Liver (tissue), 9 donors: ENCODE results near the gene MICAL3. TPM values are rescaled to one million over a fixed set of nuclear protein-coding genes. Genes with fewer than 3 reads are reported as not detected.

ENCODE experiments used
- DNase-seq: peaks from one replicate; pipeline ENCODE4 v3.0.0-alpha.2; 2017; ENCODE audit warnings: low spot score
- H3K27ac ChIP-seq, 2 donors: one replicate each; pipeline ENCODE4 v1.7.0; 2013; ENCODE audit warnings: inconsistent platforms in 2 of 2, low read length in 2 of 2, control low read depth in 1 of 2, low read depth in 1 of 2, mild to moderate bottlenecking in 1 of 2
- H3K27me3 ChIP-seq, 4 donors: one replicate each; pipeline versions ENCODE4 v1.6.1 to v1.7.0; 2013; ENCODE audit warnings: low read length in 3 of 4, inconsistent platforms in 1 of 4, mild to moderate bottlenecking in 1 of 4, moderate library complexity in 1 of 4; ENCODE audit not compliant: control insufficient read depth in 4 of 4, insufficient read depth in 4 of 4
- H3K36me3 ChIP-seq, 4 donors: one replicate each; pipeline versions ENCODE4 v1.6.1 to v1.7.0; 2013; ENCODE audit warnings: low read length in 3 of 4, mild to moderate bottlenecking in 3 of 4, low read depth in 1 of 4, moderate library complexity in 1 of 4; ENCODE audit not compliant: control insufficient read depth in 4 of 4, insufficient read depth in 3 of 4
- H3K4me1 ChIP-seq, 4 donors: one replicate each; pipeline versions ENCODE4 v1.6.1 to v1.7.0; 2013; ENCODE audit warnings: low read length in 3 of 4, mild to moderate bottlenecking in 3 of 4, moderate library complexity in 1 of 4; ENCODE audit not compliant: control insufficient read depth in 4 of 4, insufficient read depth in 4 of 4
- H3K4me3 ChIP-seq, 3 donors: one replicate each; pipeline versions ENCODE4 v1.6.1 to v1.7.0; 2013; ENCODE audit warnings: low read length in 3 of 3, control low read depth in 1 of 3, low read depth in 1 of 3, mild to moderate bottlenecking in 1 of 3
- H3K9ac ChIP-seq, 2 donors: one replicate each; pipeline ENCODE4 v1.7.0; 2013; ENCODE audit warnings: low read length in 2 of 2, mild to moderate bottlenecking in 2 of 2, moderate library complexity in 2 of 2, control low read depth in 1 of 2, low read depth in 1 of 2
- H3K9me3 ChIP-seq, 4 donors: one replicate each; pipeline versions ENCODE4 v1.6.1 to v1.7.0; 2013; ENCODE audit warnings: low read length in 3 of 4; ENCODE audit not compliant: control insufficient read depth in 4 of 4
- ATF3 ChIP-seq: IDR thresholded peaks from 2 replicates; pipeline ENCODE4 v1.6.1; 2016; ENCODE audit warnings: antibody characterized with exemption
- CTCF ChIP-seq: fragments of 150-350 bp; IDR thresholded peaks from 2 replicates; pipeline ENCODE4 v1.5.1; 2017; ENCODE audit warnings: improper control_type of control experiment, low read depth, low read length; ENCODE audit not compliant: missing input control
- EGR1 ChIP-seq, 2 donors: IDR thresholded peaks; 2 replicates each; pipeline ENCODE4 v1.6.1; 2016 to 2018; ENCODE audit warnings: antibody characterized with exemption in 2 of 2, low read depth in 2 of 2
- FOXA1 ChIP-seq: IDR thresholded peaks from 2 replicates; pipeline ENCODE4 v1.6.1; 2016; ENCODE audit warnings: antibody characterized with exemption
- FOXA2 ChIP-seq: IDR thresholded peaks from 2 replicates; pipeline ENCODE4 v1.6.1; 2016; ENCODE audit warnings: antibody characterized with exemption
- GABPA ChIP-seq, 2 donors: IDR thresholded peaks in 1 of 2; conservative IDR thresholded peaks in 1 of 2; 2 replicates each; pipeline ENCODE4 v1.6.1; 2016; ENCODE audit warnings: antibody characterized with exemption in 2 of 2, mild to moderate bottlenecking in 1 of 2, moderate library complexity in 1 of 2
- HNF4A ChIP-seq, 2 donors: conservative IDR thresholded peaks; 2 replicates each; pipeline ENCODE4 v1.6.1; 2016; ENCODE audit warnings: antibody characterized with exemption in 2 of 2, mild to moderate bottlenecking in 2 of 2
- HNF4G ChIP-seq: IDR thresholded peaks from 2 replicates; pipeline ENCODE4 v1.6.1; 2016; ENCODE audit warnings: antibody characterized with exemption
- JUND ChIP-seq, 2 donors: IDR thresholded peaks; 2 replicates each; pipeline ENCODE4 v1.6.1; 2016; ENCODE audit warnings: antibody characterized with exemption in 2 of 2
- MAX ChIP-seq: IDR thresholded peaks from 2 replicates; pipeline ENCODE4 v1.6.1; 2016; ENCODE audit warnings: antibody characterized with exemption
- NR2F2 ChIP-seq: IDR thresholded peaks from 2 replicates; pipeline ENCODE4 v1.6.1; 2016; ENCODE audit warnings: antibody characterized with exemption
- RAD21 ChIP-seq, 2 donors: IDR thresholded peaks; 2 replicates each; pipeline ENCODE4 v1.6.1; 2016; ENCODE audit warnings: antibody characterized with exemption in 2 of 2, mild to moderate bottlenecking in 2 of 2
- REST ChIP-seq: IDR thresholded peaks from 2 replicates; pipeline ENCODE4 v1.6.1; 2016; ENCODE audit warnings: antibody characterized with exemption, mild to moderate bottlenecking
- RXRA ChIP-seq, 2 donors: IDR thresholded peaks; 2 replicates each; pipeline ENCODE4 v1.6.1; 2017 to 2018; ENCODE audit warnings: antibody characterized with exemption in 2 of 2, mild to moderate bottlenecking in 1 of 2
- SP1 ChIP-seq: IDR thresholded peaks from 2 replicates; pipeline ENCODE4 v1.6.1; 2018; ENCODE audit warnings: antibody characterized with exemption, mild to moderate bottlenecking
- TAF1 ChIP-seq: conservative IDR thresholded peaks from 2 replicates; pipeline ENCODE4 v1.6.1; 2016; ENCODE audit warnings: antibody characterized with exemption, mild to moderate bottlenecking
- YY1 ChIP-seq: IDR thresholded peaks from 2 replicates; pipeline ENCODE4 v1.6.1; 2016; ENCODE audit warnings: antibody characterized with exemption, mild to moderate bottlenecking
- whole genome bisulfite sequencing: extraction: QIAGEN DNeasy Blood & Tissue Kit; methylation state at CpG from one replicate; pipeline ENCODE4 v1.1.7; 2013; 5-methylcytosine and 5-hydroxymethylcytosine counted together
- polyA plus RNA-seq, 2 donors: library from polyadenylated mRNA; stranded (reverse) in 1 of 2; unstranded in 1 of 2; fragments of 200-250 nt in 1 of 2; fragments of >200 nt in 1 of 2; fragmentation: Nextera tagmentation in 1 of 2; extraction: Ambion mirVana in 1 of 2; gene quantifications; one replicate each; pipeline versions ENCODE4 v1.2.1 to v1.2.3, GENCODE V29; 2013 to 2015
- total RNA-seq, 2 donors: library from RNA; depleted of rRNA; stranded (reverse); fragments of >200 nt; gene quantifications; one replicate each; pipeline ENCODE4 v1.2.3, GENCODE V29; 2014
- TF ChIP-seq, protein P1 (sequence below): IDR thresholded peaks from 2 replicates; pipeline ENCODE4 v1.6.1; 2016; ENCODE audit warnings: antibody characterized with exemption
- donor health status: healthy.
- donor health status: healthy.
- donor health status: healthy.
- donor health status: healthy.
- donor health status: healthy.

Gene MICAL3
- total and polyA plus RNA-seq, 4 donors = 6.4 to 38.4 (median 23.4) TPM

DNA sequence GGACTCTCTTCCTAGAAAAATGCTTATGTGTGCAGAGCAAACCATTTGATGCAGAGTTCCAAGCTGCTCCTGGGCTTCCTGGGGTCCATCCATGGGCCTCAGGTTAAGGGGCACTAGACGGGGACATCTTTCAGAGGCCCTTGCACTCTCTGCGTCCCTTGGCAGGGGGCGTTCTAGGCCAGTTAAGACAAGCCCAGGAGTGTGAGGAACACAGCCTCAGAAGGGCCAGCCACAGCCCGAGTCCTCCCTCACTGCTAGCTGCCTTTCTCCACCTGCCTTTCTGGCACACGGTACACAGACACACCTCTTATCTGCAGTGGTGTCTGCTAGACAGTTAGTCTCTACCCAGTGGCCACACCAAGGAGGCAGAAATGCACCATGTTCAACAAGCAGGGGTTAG, 232.1 kb downstream of the MICAL3 start:
- Histone ChIP-seq H3K9ac (no peak overlapping the region), H3K27ac (no peak overlapping the region), H3K27me3 (no peaks in the 10 kb centered on the region), H3K36me3 (peaks cover 4 to 32% (median 8%) of the 10 kb centered on the region in 4 donors), H3K4me1 (peaks cover 0 to 19% (median 7%) of the 10 kb centered on the region in 4 donors), H3K4me3 (no peak overlapping the region), H3K9me3 (no peaks in the 10 kb centered on the region)
- no peak for DNase-seq
- TF ChIP-seq SP1 (no peak), FOXA2 (no peak), MAX (no peak), JUND (IDR thresholded peaks at IDR 0.05) (no peak), FOXA1 (no peak), NR2F2 (no peak), RAD21 (IDR thresholded peaks at IDR 0.05) (no peak), EGR1 (IDR thresholded peaks at IDR 0.05; ENCODE audit: low read depth in 2 of 2) (no peak), CTCF (no peak), TAF1 (no peak), HNF4G (no peak), HNF4A (conservative IDR thresholded peaks at IDR 0.05) (no peak), REST (no peak), ATF3 (no peak), GABPA (IDR thresholded peaks at IDR 0.05 in 1 of 2, conservative IDR thresholded peaks at IDR 0.05 in 1 of 2) (no peak), YY1 (no peak), RXRA (IDR thresholded peaks at IDR 0.05) (no peak)
- TF ChIP-seq, protein P1, sequence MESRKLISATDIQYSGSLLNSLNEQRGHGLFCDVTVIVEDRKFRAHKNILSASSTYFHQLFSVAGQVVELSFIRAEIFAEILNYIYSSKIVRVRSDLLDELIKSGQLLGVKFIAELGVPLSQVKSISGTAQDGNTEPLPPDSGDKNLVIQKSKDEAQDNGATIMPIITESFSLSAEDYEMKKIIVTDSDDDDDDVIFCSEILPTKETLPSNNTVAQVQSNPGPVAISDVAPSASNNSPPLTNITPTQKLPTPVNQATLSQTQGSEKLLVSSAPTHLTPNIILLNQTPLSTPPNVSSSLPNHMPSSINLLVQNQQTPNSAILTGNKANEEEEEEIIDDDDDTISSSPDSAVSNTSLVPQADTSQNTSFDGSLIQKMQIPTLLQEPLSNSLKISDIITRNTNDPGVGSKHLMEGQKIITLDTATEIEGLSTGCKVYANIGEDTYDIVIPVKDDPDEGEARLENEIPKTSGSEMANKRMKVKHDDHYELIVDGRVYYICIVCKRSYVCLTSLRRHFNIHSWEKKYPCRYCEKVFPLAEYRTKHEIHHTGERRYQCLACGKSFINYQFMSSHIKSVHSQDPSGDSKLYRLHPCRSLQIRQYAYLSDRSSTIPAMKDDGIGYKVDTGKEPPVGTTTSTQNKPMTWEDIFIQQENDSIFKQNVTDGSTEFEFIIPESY = no peak
- WGBS = 88% methylated on average over 5 of the region's 5 CpGs
